ENCODE data around the gene HDAC7.

The HDAC7 gene

DNA sequence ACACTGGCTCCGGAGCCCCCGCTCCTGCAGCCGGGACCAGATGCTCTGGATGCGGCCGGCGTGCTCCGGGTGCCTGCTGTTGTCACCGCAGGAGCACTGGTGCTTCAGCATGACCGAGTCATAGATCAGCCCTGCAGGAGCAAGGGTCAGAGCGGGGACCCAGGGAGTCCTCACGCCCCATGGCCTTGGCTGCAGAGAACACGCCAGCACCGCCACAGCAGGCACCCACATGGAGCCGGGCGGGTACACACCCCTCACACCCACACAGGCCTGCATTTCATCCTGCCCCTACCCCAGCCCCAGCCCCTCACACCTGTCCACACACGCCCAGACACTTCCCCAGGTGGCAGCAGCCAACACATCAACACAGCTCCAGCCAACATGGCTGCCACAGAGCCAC lies 27.8 kb downstream of the HDAC7 start:
- no peak for DNase-seq

DNA sequence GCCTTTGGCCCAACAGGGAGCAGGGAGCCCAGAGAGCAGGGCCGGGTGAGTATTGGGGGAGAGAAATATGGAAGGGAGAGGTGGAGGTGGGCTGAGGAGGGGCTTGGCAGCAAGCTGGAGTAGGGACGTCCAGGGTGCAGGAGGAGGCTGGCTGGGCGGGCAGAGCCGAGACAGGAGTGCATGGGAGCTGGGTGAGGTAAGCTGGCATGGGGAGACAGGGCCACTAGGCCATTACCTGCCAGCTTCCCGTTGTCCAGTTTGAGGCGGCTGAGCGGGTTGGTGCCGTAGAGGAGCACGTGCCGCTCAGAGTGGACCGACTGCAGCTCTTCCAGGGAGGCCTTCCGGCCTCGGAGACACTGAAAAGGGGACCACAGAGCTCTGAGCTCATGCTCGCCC lies 28.4 kb downstream of the HDAC7 start:
- DNase-seq: no peak

DNA sequence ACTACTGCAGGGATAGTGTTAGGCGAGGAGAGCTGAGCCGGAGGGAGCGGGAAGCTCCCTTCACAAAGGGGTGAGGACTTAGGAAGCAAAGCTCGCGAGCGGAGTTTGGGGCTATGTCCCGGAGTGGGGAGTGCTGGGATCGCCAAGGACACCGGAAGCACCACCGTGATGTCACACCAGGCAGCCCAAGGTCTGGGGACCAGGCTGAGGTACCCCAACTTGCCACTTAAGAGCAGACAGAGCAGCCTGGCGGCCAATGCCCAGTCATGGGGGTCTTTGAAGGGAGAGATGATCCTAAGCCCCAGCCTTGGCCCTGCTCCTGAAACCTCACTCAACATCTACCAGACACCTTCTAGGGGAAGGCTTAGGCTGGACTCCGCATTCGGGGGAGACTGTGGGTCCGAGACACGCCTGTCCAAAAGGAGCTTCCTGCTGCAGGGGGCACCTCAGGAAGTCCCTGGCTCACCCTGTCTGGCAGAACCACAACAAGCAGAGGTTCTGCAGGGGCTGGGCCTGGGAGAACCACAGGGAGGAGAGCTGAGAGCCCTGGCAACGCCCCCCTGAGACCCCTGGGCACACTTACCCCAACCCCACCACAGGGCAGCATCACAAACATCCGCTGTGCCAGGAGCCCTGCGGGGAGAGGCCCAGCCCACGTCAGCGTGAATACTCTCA lies 28.9 kb downstream of the HDAC7 start:
- DNase-seq: no peak

DNA sequence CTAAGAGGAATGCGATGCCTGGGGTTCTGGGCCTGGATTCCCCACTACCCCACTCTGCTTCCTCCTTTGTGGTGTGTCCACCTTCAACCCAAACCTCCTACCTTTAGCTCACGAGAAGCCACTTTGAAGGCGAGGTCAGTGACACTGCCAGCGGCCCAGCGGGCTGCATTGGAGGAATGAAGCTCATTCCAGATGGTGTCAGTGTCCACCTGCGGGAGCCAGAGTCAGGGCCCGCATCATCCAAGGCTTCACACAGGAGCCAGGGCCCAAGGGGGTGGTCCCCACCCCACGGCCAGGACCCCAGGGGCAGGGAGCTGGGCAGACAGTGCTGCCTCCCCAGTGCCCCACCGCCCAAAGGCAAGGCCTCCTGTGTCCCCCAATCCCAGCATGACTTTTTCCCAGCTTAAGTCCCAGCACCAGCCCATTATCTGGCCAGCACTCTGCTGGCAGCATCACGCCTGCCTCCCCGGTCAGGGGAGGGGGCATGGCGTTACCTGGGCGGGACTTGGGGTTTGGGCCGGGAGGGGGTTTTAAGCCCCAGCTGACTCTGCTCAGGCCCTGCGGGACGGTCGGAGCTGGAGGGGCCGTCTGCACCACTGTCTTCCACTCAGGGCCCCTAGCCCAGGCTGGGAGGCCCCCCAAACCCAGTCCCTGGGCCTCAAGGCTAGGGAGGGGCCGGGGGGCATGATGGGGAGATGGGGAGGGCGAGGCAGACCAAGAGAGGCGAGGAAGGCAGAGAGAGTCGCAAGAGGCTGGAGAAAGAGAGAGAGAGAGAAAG lies 29.8 kb downstream of the HDAC7 start:
- no peak for DNase-seq

DNA sequence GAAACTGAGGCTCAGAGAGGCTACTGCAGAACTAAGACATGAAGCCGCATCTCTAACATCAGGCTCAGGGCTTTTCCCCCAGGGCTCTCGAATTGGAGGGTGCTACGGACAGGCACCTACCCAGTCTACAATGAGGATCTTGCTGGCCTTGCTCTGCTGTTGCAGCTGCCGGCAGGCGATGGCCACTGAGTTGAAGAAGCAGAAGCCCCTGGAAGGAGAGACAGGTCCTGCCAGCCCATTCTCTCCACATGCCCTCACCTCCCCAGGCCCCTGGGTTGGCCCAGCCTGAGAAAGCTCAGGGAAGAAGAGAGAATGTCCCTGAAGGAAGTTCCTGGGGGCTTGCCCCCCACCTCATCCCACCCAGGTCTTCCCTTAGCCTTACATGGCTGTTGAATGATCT lies 30.6 kb downstream of the HDAC7 start:
- no peak for DNase-seq

DNA sequence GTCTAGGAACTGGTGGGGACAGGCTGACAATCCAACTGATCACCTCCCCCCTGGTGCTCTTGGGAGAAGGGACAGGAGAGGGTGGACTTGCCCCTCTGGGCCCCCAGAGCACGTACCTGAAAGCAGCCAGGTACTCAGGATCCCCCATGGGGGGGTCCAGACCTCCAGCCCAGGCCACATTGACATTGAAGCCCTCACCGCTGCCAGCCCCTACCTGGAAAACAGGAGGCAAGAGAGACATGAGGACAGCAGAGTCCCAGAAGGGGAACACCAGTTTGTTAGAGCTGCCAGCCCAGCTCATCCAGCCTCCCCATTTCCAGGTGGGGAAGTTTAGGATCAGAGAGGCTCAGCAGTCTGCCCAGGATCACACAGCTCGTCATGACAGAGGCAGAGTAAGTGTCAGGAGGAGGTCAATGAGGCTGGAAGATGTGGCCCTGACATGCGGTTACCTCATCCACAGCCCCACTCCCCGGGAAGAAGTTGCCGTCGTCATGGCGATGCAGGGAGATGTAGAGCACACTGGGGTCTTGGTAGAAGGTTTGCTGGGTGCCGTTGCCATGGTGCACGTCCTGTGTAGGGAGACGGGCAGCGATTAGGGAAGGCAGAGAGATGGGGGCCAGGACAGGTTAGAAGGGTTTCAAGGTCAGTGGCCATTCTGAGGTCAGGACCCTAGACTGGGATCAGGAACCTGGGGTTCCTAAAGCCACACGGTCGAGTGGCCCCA lies 31.9 kb downstream of the HDAC7 start:
- no peak for DNase-seq

DNA sequence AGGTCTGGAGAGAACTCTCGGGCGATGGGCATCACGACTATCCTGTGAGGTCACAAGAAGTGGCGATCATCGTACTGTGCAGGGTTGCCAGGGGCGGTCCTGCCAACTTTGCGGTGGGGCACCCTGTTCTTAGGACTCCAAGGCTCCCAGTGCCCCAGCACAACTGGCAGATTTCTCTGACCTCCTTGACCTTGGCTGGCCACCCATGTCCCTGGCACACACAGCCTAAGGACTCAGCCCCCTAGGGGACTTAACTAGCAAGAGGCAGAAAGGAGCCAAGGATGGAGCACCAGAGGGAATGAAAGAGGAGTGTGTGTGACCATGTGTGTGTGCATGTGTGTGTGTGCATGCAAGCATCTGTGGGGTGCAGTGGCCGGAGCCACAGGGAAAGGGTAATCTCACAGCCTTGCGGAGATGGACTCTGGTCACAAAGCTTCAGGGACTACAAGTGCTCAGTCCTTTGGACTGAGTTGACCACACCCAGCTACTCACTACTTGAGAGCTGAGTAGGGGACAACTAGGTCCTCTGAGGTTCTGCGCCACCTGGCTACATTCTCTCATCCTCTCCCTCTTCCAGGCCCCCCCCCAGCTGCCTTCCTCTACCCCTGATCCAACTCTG lies 32.9 kb downstream of the HDAC7 start:
- DNase-seq: no peak

DNA sequence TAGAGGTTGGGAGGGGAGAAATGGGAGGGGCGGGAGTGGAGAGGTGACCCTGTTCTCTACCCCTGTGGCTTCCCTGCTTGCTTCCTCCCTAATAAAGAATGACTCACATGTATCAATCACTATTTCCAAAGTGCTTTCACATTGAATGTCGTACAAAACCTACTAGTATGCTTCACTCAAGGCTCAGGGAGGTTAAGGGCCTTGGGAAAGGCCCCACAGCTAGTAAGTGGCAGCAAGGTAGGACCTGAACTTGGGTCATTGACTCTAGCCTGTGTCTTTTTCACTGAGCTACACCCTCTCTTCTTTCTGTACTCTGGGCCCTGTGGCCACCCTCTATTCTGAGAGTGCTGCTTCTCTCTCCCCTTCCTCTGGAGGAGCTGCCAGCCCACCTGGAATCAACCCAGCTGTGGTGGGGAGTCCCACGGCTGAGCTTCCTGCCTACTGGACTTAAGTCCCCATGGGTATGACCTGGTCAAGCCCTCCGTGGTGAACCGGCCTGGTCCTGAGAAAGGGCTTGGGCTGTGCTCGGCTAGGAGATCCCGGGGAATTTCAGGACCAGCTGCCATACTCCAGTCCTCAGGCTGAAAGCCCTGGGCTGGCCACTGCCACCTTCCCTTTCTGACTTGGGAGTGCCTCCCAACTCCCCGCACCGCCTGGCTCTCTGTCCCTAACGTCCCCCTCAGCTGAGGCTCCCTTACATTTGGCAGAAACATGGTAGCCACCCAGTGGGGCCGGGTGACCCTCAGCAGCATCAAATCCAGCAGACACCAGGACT lies 33.6 kb downstream of the HDAC7 start:
- DNase-seq: no peak

DNA sequence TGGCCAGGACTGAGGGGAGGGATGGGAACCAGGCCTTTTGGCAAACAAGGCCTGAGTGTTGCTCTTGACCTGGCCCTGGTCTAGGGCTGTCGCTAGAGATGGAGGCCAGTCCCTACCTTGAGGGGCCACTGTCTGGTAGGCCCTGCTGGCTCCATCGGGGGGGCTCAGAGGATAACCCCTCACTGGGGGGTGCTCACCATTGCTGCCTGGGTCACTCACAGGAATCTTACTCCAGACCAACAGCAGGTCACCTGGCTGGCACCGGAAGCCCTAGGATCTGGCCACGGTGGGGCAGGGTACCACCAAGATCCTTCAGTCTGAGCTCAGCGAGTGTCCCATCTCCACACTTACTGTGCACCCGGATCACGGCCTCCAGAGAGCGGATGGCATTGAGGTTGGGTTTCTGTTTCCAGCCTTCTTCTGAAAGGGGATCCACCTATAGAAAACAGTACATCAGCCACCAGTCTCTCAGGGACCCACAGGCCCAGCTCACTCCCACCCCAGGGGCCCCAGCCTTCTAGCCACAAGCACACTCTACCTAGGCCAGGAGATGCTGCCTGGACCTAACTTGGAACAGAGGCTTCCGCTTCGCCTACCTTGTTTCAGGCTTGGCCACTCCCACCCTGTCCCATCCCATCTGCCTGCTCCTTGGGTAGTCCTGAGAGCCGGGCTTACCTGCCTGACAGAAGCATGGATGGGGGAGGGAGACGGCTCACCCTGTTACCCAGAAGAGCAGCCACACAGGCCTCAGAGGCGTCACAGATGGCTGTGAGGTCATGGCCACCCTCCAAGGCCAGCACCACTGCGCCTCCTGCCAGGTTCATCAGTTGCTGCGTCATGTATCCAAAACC lies 34.4 kb downstream of the HDAC7 start:
- no peak for DNase-seq

DNA sequence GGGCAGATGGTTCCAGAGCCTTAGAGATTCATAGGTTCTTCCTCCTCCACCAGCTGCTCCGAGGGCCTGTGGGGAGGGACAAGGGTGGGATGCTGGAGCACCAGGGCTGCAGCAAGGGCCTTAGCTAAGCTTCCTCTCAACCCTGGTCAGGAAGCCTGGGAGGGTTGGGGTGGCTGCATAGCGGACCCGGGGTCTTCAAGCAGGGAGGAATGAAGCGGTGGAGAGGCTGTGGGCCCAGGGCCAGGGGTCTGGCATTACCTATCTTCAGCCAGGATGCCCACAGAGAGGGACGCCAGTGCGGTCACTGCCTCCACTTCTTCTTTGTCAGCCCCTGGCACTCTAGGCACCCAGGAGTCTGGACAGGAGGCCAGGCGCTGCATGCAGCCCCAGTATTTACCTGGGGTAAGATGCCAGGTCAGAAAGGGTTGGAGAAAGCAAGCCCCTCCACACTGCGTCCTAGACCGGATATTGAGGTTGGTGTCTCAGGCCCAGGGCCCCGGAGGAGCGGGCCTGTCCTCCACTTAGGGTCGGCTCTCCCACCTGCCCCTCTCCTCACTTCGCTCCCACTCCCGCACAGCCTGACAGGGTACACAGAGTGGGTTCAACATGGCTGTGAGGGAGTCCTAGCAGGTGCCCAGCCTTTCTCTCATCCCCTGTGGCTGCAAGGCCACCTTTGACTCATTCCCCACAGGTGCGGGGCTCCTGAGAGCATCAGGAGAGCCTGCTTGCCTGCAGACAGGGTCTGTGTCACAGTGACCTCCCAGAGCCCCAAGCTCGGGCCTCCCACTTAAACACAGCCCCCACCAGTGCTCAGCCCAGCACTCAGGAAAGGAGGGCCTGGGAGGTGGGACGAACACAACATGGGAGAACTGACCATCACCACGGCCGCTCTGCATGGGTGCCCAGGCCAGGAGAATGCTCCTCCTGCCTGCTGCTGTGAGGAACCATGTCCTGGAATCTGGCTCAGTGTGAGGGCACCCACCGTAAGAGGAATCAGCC lies 35.6 kb downstream of the HDAC7 start:
- DNase-seq: no peak

DNA sequence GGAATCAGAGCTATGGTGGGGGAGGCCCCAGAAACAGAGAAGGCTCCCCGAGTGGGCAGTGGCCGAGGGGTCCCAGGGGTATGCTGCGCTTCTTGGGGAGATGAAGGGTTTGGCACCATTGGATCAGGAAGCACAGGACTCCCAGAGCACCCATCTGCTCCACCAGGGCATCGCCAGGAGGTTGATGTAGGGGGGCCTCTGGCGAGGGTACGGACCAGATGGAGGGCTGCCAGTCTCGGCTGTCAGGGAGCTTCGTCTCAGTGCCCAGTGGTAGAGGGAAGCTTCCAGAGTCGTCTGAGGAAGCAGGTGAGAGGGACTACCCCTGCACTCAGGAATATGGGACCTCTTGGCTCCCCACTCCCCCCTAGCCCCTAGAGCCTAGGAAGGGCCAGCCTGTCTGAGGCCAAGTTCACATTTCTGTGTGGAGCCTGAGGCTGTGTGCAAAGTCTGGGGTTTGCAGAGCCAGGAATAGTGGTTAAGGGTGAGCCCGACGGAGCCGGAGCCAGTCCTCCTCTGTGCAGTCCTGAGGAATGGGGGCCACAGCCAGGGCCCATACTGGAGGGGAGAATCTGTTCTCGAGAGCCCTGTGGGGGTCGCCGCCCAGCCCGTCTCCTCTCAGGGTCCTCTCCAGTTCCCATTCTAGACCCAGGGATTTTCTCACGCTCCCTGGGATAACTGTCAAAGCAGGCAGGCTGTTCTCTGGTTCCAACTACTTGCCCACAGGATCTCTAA lies 36.5 kb downstream of the HDAC7 start:
- DNase-seq: no peak

DNA sequence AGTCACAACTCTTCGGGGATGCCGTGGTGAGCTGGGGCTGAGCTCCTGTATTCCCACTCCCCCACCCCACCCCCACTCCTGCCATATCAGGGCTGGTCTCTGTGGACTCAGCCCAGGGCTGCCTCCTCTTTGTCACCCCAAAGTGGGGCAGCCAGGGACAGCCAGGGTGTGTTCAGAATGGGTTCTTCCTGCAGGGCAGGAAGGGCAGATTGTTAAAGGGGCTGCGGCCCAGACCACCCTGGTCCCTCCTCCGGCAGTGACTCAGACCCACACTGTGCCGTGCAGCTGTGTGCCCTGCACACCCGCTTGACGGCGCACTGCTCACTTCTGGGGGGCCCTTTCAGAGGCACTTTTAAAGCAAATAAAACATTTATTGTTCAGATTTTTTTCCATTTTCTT lies 37.3 kb downstream of the HDAC7 start:
- DNase-seq: no peak

DNA sequence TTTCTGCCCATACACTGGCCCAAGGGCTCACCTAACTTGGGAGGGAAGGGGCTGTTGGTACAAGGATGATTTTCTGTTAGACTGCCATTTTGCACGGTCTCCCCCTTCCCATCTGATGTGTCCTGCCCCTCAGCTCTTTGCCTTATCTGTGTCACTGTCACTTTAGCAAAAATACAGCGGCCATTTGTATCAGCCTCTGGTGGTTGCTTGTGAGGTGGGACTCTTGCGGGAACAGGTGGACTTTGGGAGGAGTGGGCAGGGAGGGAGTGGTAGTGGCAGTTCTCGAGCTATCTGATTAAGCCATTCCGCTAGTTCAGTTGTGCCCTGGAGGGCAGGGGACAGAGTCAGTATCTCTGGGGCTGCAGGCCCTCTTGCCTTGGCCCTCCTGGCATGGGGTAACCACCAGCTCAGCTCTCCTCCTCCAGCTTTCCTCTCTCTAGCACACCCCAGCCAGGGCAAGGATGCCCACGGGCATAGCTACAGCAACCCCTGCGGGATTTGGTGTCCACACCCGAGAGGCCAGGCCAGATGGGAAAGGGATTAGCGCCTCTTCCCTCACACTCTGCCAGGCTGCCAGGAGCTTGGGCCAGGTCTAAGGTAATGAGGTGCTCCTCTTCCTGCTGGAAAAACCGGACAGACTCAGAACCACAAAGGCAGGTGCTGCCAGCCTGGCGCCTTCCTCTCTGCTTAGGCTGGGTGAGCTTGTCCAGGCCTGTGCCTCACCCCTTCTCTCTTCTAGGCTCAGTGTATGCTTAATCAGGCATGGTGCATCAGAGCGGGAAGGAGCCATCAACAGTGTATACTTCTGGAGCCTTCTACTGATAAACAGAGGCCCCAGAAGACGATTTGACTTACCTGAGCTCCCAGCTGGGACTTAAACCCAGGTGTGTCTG lies 38.0 kb downstream of the HDAC7 start:
- DNase-seq: no peak

DNA sequence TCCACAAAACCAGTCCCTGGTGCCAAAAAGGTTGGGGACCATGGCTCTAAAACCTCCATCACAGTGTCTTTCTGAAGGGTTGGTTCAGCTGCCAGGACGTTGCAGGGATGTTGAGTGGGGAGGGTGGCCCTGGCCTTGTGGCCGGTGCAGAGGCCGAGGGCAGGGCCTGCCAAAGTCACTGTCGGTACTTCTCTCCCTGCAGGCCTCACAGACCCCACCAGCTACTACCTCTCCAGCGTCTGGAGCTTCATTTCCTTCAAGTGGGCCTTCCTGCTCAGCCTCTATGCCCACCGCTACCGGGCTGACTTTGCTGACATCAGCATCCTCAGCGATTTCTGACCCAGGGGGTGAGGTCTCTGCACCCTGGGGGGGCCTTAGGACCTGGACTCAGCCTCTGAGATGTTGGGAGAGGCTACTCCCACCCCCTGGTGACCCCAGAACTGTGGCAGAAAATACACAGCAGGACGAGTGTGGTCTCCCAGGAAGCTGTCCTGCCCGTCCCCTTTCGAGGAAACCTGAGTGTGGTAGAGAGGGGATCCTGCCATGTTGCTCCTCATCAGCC lies 39.7 kb downstream of the HDAC7 start:
- no peak for DNase-seq

DNA sequence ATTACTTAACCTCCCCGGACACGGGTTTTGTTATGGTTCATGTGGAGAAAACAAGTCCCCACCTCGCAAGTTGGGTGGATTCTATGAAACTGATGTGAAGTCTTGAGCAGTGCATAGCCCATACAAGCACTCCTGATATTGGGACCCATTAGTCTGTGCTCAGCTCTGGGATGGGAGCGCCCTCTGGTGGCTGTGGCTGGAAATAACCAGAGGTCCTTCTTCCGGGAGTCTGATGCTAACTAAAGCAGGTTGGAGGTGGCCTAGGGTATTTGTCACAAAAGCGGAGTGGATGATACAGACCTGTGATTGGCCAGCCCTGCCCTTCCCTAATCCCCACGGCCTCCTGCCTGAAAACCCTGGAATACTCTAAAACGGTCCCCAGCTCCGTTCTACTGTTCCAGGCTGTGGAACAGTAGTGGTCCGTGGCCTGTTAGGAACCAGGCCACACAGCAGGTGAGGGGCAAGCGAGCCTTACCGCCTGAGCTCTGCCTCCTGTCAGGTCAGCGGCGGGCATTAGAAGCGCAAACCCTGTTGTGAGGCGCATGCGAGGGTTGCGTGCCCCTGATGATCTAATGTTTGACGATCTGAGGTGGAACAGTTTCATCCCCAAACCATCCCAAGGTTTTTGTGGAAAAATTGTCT lies 40.3 kb downstream of the HDAC7 start:
- DNase-seq: peak; percentile 72 to 93 (median 84)

DNA sequence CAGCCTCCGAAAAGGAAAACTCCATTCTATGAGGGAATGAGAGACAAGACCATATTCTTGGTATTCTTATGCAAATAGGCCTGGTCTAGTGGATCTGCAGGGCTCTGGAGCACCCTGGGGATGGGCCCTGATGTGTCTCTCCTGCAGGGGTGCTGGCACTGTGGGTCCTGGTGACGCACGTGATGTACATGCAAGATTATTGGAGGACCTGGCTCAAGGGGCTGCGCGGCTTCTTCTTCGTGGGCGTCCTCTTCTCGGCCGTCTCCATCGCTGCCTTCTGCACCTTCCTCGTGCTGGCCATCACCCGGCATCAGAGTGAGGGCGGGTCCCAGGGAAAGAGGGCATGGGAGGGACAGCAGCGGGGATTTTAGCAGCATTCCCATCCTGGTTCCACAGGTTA lies 40.8 kb downstream of the HDAC7 start:
- DNase-seq: no peak

DNA sequence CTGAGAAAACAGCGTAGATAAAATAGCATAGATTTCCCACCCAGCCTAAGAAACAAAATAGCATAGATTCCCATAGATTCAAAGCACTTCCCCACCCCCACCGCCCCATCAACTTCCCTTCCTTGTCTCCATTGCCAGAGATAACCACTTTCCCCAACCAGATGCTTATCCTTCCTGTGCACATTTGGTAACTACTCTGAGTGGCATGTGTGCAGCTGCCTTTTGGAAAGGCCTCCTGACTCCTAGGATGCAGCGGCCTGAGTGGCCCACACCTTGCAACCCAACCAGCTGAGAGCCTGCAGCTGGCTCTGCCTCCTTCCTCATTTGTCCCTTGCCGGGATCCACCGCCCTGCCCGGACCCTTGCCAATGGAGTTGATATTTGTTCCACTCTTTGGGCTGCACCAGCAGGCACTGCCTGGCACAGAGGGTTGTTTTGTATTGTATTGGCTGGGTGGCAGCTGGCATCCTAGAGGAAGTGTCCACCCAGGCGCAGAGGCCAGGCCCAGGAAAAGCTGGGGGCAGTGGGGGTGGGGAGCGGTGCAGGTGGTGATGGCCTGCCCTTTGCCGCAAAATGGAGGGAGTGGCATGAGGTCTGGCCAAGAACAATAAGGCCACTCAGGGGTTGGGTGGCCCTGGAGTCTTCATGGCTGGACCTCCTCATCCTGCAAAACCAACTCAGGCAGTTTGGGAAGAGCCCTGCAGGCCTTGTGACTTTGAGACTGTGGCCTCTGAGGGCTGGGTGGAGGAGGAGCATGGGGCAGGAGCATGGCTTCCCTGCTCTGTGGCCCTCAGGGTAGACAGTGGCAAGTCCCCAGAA lies 41.8 kb downstream of the HDAC7 start:
- no peak for DNase-seq

Measured in T-helper 2 cell (primary cell).